T-helper 2 cell (primary cell): ENCODE results near the gene RALGAPB.
"Not testable (repeated sequence)": the region's sequence is repeated elsewhere in the genome, so short reads cannot be mapped to it uniquely, and the experiment has no call there.

ENCODE experiments used
- DNase-seq, 5 experiments: peaks; one replicate each; pipeline versions ENCODE4 v3.0.0 to v3.0.0-alpha.2; 2012 to 2022
- total RNA-seq, 2 donors: gene quantifications; one replicate each; lab custom pipeline; 2026; lab: John Stamatoyannopoulos, UW

The RALGAPB gene
- 108 to 116 reads per million in 2 donors for total RNA-seq

DNA sequence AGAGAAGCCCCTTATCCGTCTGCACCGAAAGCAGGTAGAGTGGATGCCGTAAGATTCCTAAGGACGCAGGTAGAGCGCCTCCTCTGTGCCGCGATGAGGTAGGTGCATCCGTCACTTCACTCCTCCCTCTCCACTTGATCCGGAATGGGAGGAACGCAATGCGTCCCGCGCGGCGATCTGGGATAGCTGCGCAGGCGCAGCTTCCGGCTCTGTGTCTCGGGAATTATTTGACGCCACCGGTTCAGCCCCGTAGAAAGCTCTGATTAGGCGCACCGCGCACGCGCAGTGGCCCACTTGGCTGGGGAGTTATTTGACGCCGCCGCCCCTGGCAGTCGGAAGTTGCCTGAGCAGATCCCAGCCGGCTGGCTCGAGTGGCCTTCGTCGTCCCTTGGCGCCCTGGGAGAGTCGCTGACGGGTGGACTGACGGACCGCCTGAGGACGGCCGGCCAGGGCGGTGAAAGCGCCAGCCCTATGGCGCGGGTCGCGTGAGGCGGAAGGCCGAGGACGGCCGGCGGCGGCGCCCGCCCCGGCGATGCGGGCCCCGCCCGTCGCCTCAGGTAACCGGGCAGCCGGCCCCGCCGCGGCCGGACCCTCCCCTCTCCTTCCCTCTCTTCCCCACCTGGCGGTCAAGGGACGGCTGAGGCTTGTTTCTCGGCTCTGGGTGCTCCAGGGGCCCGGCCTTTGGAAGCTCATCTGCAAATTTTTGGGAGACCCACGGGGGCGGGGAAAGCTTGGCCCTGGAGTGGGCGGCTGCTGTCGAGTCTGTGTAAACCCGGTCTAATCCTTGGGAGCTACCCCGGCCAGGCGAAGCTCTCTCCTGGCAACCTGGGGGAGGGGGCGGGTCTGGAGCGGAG, at the start of gene RALGAPB:
Gene RALGAPB (plus strand): TSS at position 331 of the 854 bp plus-strand sequence. CDS start 15,590 bp downstream, outside the sequence.
- peak; percentile 97 to 98 (median 98) for DNase-seq

DNA sequence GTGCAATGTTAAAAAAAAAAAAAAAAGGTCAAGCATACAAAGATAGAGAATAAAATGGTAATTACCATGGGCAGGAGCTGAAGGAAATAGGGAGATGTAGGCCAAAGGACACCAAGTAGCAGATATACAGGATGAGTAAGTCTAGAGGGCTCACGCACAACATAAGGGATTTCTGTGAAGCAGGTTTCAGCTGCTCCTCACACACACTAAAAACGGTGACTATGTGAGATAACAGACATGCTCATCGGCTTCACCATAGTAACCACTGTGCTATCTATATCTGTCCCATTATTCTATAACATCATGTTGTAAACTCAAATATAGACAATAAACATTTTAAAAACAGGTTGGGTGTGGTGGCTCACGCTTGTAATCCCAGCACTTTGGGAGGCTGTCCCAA, 49.1 kb upstream of the RALGAPB start:
- DNase-seq, result no peak

DNA sequence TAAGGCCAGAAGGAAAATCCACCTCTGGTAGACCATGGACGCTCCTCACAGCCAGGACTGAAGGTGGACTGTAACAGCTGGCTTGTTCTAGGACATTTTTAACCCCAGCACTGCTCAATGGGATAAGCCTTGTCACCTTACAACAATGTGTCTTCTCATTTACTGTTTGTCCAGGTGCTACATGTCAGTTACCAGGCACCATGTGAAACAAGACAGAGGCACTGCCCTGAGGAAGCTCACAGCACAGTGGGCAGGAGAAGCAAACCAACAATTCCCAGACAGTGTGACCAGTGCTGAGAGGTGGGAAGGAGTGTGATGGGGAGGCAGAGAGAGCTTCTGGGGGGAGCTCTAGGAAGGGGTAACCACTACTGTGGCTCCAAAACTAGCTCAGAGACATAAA, 48.2 kb upstream of the RALGAPB start:
- no peak for DNase-seq

DNA sequence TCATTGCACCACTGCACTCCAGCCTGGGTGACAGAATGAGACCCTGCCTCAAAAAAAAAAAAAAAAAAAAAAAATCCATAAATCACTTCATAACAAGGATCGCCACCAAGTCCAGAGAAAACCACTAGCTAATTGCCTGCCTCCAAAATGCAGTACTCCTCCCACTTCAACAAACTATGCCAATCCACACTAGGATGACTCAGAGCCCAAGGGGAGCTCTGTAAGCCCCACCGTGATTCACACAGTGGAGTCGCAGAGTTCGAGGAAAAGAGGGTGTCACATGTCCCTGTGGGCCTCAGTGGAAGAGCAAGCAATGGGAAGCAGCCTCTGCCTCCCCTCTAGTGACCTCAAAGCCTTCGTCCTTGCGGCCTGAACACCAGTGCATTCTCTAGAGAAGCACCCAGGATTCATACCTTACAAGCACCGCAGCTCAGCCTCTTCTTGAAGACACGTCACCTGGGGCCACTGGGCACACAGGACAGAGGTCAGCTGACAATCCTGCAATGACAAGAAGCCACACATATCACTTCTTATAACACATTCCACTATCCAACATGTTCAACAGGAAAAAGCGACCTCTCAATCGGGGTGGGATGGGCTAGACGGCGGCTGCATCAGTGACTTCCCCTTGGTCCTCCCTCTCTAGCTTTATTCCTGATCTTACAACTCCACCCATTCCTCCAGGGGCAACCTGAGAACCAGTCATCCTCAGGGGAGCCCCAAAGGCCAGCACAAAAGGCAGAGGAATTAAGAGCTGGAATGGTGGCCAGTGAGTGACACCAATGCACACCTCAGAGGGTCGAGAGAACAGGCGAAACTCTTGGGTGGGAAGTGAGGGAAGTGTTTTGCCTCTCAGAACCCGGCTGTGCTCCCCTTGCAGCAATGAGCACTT, 46.4 kb upstream of the RALGAPB start:
- no peak for DNase-seq

DNA sequence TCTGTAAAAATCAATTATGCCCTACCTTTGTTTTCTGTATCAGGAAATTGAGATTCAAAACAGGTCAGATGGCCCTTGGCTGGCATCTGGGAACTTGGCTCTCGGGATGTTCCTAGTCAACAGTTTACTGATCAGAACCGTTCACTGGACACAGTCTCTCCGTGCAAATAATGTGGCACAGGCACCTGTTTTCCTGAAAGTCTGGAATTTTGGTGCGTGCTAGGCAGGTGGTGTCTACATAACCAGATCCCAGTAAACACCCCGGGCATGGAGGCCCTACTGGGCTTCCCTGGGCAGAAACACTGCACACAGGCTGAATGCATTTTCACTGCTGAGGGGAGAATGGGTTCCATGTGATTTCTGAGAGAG, 45.0 kb upstream of the RALGAPB start:
- no peak for DNase-seq

DNA sequence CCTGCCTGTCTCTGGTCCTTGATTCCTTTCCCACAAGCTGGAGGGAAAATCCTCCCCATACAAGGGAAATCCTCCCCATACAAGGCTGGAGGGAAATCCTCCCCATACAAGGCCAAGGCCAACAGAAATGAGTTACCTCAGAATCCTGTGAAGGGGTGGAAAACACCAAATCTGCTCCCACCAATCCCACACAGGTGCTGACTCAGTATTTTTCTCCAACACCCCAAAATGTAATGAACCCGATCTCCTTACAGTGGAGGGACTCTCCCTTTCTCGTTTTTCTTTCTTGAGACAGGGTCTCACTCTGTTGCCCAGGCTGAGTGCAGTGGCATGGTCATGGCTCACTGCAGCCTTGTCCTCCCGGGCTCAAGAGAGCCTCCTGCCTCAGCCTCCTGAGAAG, 43.8 kb upstream of the RALGAPB start:
- DNase-seq, result no peak

DNA sequence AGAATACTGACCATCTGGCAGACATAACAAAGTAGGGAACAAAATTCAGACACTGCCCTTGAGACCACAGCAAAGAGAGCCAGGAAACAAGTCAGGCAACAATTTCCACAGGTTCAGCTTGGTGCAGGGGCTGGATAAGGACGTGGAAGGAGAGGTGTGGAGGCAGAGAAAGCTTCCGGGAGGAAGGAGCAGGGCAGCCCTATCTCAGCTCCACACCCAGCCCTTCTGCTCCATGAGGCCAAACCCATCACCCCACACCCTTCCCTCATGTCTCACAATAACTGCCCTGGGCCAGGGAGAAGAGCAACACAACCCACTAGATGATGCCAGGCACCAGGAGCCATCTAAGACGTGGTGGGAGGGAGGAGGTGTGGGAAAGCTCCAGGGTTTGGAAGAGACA, 43.3 kb upstream of the RALGAPB start:
- DNase-seq, result no peak

DNA sequence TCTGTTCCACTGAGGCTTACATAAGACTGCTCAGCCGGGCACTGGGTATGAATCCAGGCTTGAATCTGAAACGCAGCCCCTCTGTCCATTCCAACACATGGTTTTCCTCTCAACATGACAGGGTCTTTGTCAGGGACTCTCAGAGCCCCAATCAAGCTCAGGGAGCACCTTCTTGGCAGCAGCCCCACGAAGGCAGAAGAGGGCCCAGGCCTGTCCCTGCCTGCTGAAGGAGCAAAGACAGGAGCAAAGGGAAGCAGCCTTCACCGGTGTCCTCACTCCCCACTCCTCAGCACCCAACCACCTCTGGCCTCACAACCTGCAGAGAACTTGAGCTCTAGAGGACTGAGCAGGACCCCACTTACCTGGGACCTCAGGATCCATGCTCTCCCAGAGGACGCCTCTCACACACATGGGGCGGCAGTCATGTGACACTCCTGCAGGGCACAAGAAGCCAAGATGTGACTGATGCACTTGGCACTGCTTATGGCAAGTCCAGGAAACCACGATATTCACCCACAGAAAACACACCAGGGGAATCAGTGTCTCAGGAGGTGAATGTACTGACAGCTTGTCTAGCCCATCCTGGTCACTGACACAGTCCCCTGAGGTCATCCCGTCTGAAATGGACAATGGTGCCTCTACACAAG, 41.8 kb upstream of the RALGAPB start:
- DNase-seq, result no peak

DNA sequence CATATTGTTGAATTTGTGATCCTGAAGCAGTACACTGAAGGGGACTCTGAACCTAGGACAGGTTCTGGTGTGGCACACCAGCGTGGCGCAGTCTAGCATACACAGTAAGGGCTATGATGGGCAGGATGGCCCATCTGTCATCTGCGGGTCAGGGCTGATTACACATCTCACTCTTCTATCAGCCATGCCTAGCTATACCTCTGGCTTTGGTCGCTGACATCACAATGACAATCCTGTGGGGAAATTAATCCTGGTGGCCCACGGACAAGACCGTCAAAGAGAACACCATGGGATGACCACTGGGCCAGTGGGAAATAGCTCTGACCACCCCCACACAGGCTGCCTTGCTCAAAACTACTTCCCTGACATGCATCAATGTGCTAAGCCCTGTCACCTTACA, 40.4 kb upstream of the RALGAPB start:
- no peak for DNase-seq

DNA sequence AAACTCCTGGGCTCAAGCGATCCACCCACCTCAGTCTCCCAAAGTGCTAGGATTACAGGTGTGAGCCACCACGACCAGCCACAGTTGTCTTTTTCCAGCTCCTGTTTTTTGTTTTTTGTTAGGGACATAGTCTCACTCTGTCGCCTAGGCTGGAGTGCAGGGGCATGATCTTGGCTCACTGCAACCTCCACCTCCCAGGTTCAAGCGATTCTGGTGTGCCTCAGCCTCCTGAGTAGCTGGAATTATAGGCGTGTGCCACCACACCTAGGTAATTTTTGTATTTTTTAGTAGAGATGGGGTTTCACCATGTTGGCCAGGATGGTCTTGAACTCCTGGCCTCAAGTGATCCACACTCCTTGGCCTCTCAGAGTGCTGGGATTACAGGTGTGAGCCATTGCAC, 39.8 kb upstream of the RALGAPB start:
- DNase-seq, result not testable (repeated sequence)

DNA sequence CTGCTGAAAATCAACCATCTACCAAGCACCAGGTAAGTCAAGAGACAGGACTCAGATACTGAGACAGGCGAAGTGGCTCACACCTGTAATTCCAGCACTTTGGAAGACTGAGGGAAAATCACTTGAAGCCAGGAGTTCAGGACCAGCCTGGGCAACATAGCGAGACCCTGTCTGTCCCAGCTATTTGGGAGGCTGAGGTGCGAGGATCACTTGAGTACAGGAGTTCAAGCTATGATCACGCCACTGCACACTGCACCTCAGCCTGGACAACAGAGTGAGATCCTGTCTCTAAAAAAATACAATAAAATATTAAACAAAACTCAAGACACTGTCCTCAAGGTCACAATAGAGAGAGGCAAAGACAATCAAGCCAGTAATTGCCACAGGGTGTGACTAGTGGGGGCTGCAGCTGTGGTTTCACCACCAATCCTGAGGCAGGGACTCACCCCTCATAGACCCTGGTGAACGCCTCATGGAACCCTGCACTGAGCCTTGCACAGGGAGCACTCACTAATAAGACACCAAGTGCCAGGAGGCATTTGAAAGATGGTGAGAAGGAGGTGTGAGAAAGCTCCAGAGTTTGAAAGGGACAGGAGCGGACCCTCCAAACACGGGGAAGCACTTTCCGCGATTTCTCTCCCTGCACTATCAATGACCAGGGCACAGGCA, 39.2 kb upstream of the RALGAPB start:
- no peak for DNase-seq

DNA sequence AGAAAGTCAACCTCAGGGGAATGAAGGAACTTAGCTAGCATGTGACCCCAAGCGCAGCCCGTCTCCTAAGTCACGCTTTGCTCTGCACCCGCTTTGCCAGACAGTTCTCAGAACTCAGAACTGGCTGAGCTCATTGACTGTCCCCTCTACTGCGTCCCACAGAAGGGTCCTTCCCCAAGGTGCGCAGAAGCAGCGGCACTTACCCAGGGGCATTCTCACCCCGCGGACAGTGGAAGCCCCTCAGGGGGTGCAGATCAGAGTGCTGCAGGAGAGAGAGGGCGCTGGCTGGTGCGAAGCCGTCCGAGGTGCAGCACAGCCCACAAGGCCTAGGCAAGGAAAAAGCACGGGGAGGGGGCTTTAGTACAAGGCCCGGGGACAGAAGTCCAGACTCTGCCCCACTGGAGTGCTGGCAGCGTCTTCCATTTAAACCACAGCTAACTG, 38.3 kb upstream of the RALGAPB start:
- DNase-seq, result peak in 2 of 5 experiments; percentile 13 to 50

DNA sequence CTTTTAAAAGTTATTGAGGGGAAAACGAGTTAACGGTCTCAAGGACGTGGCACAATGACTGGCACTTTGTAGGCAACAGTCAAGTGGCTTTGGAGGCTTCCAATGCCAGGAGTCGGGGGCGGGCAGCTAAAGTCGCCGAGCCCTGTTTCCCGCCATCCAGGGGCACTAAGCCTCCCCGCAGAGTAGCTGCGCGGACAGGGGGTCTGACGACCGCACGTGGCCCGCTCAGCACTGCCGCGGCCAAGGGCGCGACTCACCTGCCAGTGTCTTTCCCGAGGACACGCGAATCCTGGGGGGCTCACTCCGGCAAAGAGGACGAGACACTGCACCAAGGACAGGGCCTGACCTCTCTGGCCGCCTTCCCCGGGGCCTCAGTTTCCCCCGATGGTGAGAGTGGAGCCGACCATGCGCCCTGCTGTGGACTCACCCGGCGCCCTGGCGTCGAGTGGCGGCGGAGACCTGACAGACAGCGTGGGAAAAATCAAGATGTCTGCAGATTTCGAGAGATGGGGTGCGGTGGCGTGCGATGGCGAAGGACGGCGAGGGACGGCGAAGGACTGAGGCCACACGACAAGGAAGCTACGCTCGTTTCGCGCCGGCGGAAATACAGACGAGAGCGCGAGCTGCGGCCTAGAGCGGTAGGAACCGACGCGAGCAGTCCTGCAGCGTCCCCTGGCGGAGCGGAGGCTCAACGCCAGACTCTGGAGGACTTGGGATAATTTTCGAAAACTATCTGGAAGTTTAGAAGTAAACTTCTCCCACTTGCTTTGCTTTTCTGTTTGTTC, 37.7 kb upstream of the RALGAPB start, which contains the start of gene SNHG17:
Gene SNHG17 (minus strand): TSS at position 559 of the 785 bp plus-strand sequence.
- peak; percentile 78 to 97 (median 84) for DNase-seq

DNA sequence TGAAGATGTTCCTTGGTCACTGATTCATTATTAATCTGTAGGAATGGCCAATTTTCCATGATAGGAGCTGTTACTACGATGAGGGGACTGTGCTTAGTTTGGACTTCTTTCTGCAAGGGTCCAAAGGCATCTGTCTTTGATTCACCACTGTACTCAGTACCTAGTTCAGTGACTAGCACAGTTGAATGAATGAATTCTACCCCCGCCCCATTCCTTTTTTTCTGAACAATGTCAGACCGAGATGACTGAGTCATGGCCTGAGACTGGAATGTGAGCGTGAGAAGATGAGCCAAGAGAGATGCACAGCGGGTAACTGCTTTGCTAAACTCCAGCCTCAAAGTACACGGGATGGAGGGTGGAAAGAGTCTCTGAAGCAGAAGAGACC, 37.1 kb upstream of the RALGAPB start:
- DNase-seq, result no peak

DNA sequence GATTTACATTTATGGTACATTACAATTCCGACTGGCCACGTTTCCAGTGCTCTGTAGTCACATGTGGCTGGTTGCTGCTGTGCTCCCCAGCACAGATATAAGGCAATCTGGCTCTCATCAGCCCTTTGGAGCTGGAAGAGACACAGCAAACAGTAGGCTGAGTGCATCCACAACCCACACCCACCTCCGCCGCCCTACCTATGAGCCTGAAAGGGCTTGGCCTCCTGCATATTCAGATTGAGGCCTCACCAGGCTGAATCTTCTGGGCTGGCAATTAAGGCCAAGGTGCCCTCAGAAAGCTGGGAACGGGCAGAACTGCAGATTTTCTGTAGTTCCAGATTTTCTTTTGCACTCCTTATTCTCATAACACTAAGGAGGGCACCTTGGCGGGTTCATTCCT, 34.8 kb upstream of the RALGAPB start:
- DNase-seq, result no peak

DNA sequence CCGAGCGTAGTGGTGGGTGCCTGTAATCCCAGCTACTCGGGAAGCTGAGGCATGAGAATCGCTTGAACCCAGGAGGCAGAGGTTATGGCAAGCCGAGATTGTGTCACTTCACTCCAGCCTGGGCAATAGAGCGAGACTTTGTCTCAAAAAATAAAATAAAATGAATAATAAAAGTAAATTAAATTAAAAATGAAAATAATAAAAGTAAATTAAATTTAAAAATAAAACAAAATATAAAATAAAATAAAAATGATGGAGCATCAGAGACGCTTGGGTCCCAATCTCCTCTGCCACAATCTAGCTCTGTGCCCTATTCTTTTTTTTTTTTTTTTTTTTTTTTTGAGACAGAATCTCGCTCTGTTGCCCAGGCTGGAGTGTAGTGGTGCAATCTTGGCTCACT, 31.5 kb upstream of the RALGAPB start:
- not testable (repeated sequence) for DNase-seq

DNA sequence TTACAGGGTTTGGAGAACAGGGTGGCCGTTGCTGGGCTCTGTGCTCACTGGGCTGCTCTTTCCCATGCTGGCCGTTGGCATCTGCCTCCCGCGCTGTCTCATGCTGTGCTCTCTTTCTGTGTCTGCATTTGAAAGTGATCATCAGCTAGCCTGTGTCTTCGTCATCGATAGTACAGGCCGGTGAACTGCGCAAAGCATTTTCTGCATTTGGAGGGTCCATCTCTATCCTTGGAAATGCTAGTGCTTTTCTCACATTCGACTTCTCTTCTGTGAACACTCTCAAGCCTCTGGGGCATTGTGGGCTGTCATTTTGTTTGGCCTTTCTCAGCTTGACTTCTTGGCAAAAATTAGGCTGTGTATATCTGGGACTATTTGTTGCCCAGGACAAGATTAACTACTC, 30.7 kb upstream of the RALGAPB start:
- DNase-seq, result no peak

DNA sequence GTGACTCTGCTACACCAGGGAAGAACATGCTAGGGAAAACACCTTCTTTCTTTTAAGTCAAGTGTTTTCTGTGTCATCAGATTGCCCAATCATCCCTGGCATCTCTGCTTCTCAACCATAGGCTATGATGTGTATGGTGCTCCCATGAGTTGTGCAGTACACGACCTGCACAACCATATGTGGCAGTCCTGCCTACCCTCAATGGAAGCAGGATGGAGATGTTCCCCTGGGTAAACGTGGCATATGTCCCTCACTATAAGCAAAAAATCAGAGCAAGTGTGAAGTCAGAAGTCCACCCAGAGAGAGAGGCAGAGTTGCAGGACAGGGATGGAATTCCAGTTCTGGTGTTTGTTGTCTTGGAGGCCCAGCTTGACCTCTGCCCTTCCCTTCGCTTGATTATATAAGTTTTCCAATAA, 27.3 kb upstream of the RALGAPB start:
- DNase-seq, result no peak

DNA sequence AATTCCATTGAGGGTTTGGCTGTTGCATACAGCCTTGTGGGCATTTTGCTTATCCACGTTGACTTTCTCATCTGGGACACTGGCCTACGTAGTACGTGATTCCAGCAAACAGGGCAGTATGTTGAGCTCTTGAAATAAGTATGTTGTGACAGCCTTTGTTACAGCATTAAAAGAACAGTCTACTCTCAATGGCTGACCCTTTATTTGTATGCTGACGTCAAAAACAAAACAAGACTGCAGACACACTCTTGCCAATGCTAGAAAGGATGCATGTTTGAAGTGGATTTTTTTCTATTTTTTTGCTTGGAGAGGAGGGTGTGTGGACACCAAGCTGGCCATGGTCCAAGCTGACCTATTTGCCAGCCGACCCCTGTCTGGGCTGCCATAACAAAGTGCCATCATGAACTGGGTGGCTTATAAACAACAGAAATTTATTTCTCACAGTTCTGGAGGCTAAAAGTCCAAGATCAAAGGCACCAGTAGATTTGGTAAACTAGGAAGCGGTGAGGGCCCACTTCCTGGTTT, 26.7 kb upstream of the RALGAPB start:
- DNase-seq, result no peak

DNA sequence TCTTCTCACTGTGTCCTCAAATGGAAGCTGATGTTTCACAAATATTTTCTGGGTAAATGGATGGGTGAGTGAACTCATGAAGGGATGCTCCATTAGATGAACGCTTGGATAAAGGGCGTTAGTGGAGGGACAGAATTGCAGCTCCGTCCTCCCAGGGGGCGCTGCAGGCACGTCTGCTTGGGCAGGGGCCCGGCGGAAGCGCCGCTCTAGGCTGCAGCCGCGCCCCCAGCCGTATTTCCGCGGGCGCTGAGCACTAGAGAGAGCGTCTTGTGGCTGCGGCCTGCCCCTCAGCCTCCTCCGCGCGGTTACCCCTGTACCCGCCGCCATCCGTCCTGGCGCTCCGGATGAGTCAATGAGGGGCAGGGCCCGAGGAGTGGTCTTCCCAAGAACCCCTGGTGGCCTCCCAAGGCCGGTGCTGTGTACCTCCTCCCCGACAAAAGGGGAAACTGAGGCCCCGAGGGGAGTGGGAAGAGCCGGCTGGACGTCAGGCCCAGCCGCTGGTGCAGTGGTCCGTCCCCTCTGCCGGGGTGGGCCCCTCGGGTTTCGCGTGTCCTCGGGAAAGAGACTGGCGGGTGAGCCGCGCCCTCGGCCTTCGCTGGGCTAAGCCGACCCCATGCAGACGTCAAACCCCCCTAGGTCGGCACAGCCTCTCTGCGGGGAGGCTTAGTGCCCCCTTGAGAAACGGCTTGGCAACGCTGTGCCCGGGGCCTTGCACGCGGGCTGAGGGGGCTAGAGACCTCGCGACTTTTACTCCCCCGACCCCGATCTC, 26.0 kb upstream of the RALGAPB start:
- DNase-seq, result peak; percentile 86 to 98 (median 89)
